ENCODE data around the gene RTL1.

- TF ChIP-seq POLR2A (IDR thresholded peaks at IDR 0.05; ENCODE audit: low read depth) (no peak), CTCF (IDR thresholded peaks at IDR 0.05) (no peak)
Measured at GRCh38 chr14:100899884-100900771, 3.4 kb downstream of the RTL1 start.

Data from esophagus muscularis mucosa (tissue), 3 donors.